Mucosa of descending colon (tissue), 3 donors: ENCODE results near the gene PREB. TPM values are rescaled to one million over a fixed set of nuclear protein-coding genes. Genes with fewer than 3 reads are reported as not detected.
"Not testable (repeated sequence)": the region's sequence is repeated elsewhere in the genome, so short reads cannot be mapped to it uniquely, and the experiment has no call there.

Experiments used
- ATAC-seq: fragments of 200-7000 bp; cut with Tn5 transposase; one replicate; pipeline ENCODE4 v1.9.1; 2020; ENCODE audit warnings: mild to moderate bottlenecking, moderate library complexity
- DNase-seq, 3 donors: peaks; one replicate each; pipeline ENCODE4 v3.0.0-alpha.2; 2020
- H3K36me3 ChIP-seq: fragments of 200-600 bp; one replicate; pipeline ENCODE4 v1.8.0; 2021; ENCODE audit warnings: low read depth, mild to moderate bottlenecking
- H3K4me1 ChIP-seq: fragments of 200-600 bp; one replicate; pipeline ENCODE4 v1.8.0; 2021; ENCODE audit warnings: low read depth, mild to moderate bottlenecking
- H3K4me3 ChIP-seq: fragments of 200-600 bp; one replicate; pipeline ENCODE4 v1.8.0; 2021; ENCODE audit warnings: mild to moderate bottlenecking
- H3K9me3 ChIP-seq: fragments of 200-600 bp; one replicate; pipeline ENCODE4 v1.8.0; 2021; ENCODE audit warnings: mild to moderate bottlenecking
- CTCF ChIP-seq: fragments of 200-600 bp; IDR thresholded peaks from one replicate; pipeline ENCODE4 v1.8.0; 2022; ENCODE audit warnings: antibody characterized with exemption, mild to moderate bottlenecking
- intact Hi-C, 2 donors: fragments of 100-400 bp; cut with DNase I in 1 of 2; cut with micrococcal nuclease in 1 of 2; formaldehyde crosslinking; loops; one replicate each; pipeline versions ENCODE4 v1.11.0 to v1.11.1; 2022; cut with DNase I, micrococcal nuclease
- total RNA-seq, 3 donors: library from RNA; stranded (reverse); fragmentation: NEBNext Ultra II Directional in 2 of 3; extraction: Animal tissue kit (Norgen Biotek cat#: 25700) in 2 of 3; gene quantifications; one replicate each; pipeline versions ENCODE4 v1.2.1 to v1.2.4, GENCODE V29; 2021 to 2023
- donor health status: DM: no; HTN: no; CAD: no; lungs with moderate emphysema.
- donor health status: DM: no; HTN: no; CAD: no.
- donor health status: DM: no; HTN: yes; CAD: no.

PREB gene
- total RNA-seq, 3 donors from 2014 or later = 32.8 to 47.0 (median 45.0) TPM

GRCh38 chr2:27121906-27122305 lies 12.5 kb downstream of the PREB start:
- intact Hi-C loops = no loop called here

GRCh38 chr2:27119330-27119670 lies 15.1 kb downstream of the PREB start:
- H3K36me3 ChIP-seq, H3K9me3 ChIP-seq, H3K4me1 ChIP-seq, ATAC-seq, DNase-seq, intact Hi-C loops, H3K4me3 ChIP-seq: not testable (repeated sequence)

More at GRCh38 chr2:27121906-27122305, 12.5 kb downstream of the PREB start:
- Histone ChIP-seq H3K4me3 (no peak overlapping the region), H3K4me1 (peaks cover 8% of the 10 kb centered on the region), H3K36me3 (no peaks in the 10 kb centered on the region), H3K9me3 (no peaks in the 10 kb centered on the region)
- no peak for TF ChIP-seq CTCF
- no peak for DNase-seq
- no peak for ATAC-seq

GRCh38 chr2:27118525-27119329 lies 15.7 kb downstream of the PREB start, which contains the start of gene CGREF1:
TSS of gene CGREF1 (minus strand) at chr2:27119128. CDS start at chr2:27104366, 14,762 bp downstream.
- no peak within 1 kb of the TSS for H3K4me3 ChIP-seq
- H3K4me1 ChIP-seq = peaks cover 8% of the 10 kb centered on the region
- H3K9me3 ChIP-seq = no peaks in the 10 kb centered on the region
- no peak for TF ChIP-seq CTCF
- no peaks in the 10 kb centered on the region for H3K36me3 ChIP-seq
- DNase-seq (peak in 2 of 3 donors; percentile 19 to 55), ATAC-seq (peak; percentile 74)
- intact Hi-C loops = no loop called here

GRCh38 chr2:27117995-27118524 lies 16.4 kb downstream of the PREB start:
- intact Hi-C loops = no loop called here
- Histone ChIP-seq H3K4me1 (peaks cover 8% of the 10 kb centered on the region), H3K4me3 (no peak overlapping the region), H3K9me3 (no peaks in the 10 kb centered on the region), H3K36me3 (no peaks in the 10 kb centered on the region)
- ATAC-seq = no peak
- no peak for DNase-seq
- TF ChIP-seq CTCF = no peak

- DNase-seq = no peak
- no peak for ATAC-seq
- intact Hi-C loops = no loop called here
- no peak for TF ChIP-seq CTCF
- Histone ChIP-seq H3K9me3 (no peaks in the 10 kb centered on the region), H3K4me3 (no peak overlapping the region), H3K36me3 (no peaks in the 10 kb centered on the region), H3K4me1 (peaks cover 8% of the 10 kb centered on the region)
Measured at GRCh38 chr2:27115519-27115918, 18.9 kb downstream of the PREB start.

- DNase-seq, H3K36me3 ChIP-seq, H3K4me3 ChIP-seq, intact Hi-C loops, H3K4me1 ChIP-seq, ATAC-seq, H3K9me3 ChIP-seq: not testable (repeated sequence)
Measured at GRCh38 chr2:27111392-27112078, 22.9 kb downstream of the PREB start.

- H3K36me3 ChIP-seq, intact Hi-C loops, H3K4me3 ChIP-seq, DNase-seq, ATAC-seq, H3K4me1 ChIP-seq, H3K9me3 ChIP-seq: not testable (repeated sequence)
Measured at GRCh38 chr2:27110603-27111352, 23.7 kb downstream of the PREB start.
